Ishikawa (cell line): ENCODE data around the gene MEGF6.

Experiments used
- CREB1 ChIP-seq: IDR thresholded peaks from 2 replicates; pipeline ENCODE4 v1.6.1; 2012; ENCODE audit warnings: low read depth
- EGR1 ChIP-seq: IDR thresholded peaks from 2 replicates; pipeline ENCODE4 v1.6.1; 2012
- EP300 ChIP-seq: IDR thresholded peaks from 2 replicates; pipeline ENCODE4 v1.6.1; 2012; ENCODE audit warnings: borderline replicate concordance
- FOXM1 ChIP-seq: IDR thresholded peaks from 2 replicates; pipeline ENCODE4 v1.6.1; 2012; ENCODE audit warnings: low read depth, borderline replicate concordance
- MAX ChIP-seq: IDR thresholded peaks from 2 replicates; pipeline ENCODE4 v1.6.1; 2012
- RAD21 ChIP-seq: IDR thresholded peaks from 2 replicates; pipeline ENCODE4 v1.6.1; 2012; ENCODE audit warnings: low read depth
- REST ChIP-seq: IDR thresholded peaks from 2 replicates; pipeline ENCODE4 v1.6.1; 2012; ENCODE audit warnings: low read depth, mild to moderate bottlenecking
- TAF1 ChIP-seq: IDR thresholded peaks from 2 replicates; pipeline ENCODE4 v1.6.1; 2012; ENCODE audit warnings: low read depth, mild to moderate bottlenecking
- TCF12 ChIP-seq: IDR thresholded peaks from 2 replicates; pipeline ENCODE4 v1.6.1; 2012; ENCODE audit warnings: low read depth
- TEAD4 ChIP-seq: IDR thresholded peaks from 2 replicates; pipeline ENCODE4 v1.6.1; 2012
- USF1 ChIP-seq: IDR thresholded peaks from 2 replicates; pipeline ENCODE4 v1.6.1; 2012
- YY1 ChIP-seq: IDR thresholded peaks from 2 replicates; pipeline ENCODE4 v1.6.1; 2012; ENCODE audit warnings: low read depth
- ZBTB7A ChIP-seq: IDR thresholded peaks from 2 replicates; pipeline ENCODE4 v1.6.1; 2012; ENCODE audit warnings: low read depth

GRCh38 chr1:3525551-3526482 lies 85.5 kb downstream of the MEGF6 start:
- no peak for TF ChIP-seq MAX
- TF ChIP-seq TCF12, result 0 out of 2 replicates have a peak, but pooled peaks have one; percentile 19
- no peak for TF ChIP-seq YY1
- no peak for TF ChIP-seq CREB1
- TF ChIP-seq TAF1, result no peak
- TF ChIP-seq REST, result no peak
- TF ChIP-seq EP300, result no peak
- TF ChIP-seq USF1, result no peak
- TF ChIP-seq ZBTB7A, result no peak
- no peak for TF ChIP-seq RAD21
- no peak for TF ChIP-seq EGR1
- TF ChIP-seq TEAD4, result no peak
- no peak for TF ChIP-seq FOXM1
